Nephron (organoid): ENCODE measurements around the gene PPP3CA.

Source experiments
- H3K27ac Mint-ChIP-seq, 3 experiments: 2 replicates each; pipeline ENCODE4 v1.8.0; 2020; ENCODE audit warnings: mixed read lengths in 3 of 3, mild to moderate bottlenecking in 2 of 3, moderate library complexity in 1 of 3
- H3K27me3 Mint-ChIP-seq: 2 replicates; pipeline ENCODE4 v1.8.0; 2021; ENCODE audit warnings: low read depth, mild to moderate bottlenecking, moderate library complexity, mixed read lengths
- H3K36me3 Mint-ChIP-seq: 2 replicates; pipeline ENCODE4 v1.8.0; 2020; ENCODE audit warnings: low read depth, mixed read lengths
- H3K4me1 Mint-ChIP-seq: 2 replicates; pipeline ENCODE4 v1.8.0; 2020; ENCODE audit warnings: mixed read lengths
- H3K4me3 Mint-ChIP-seq, 3 experiments: 2 replicates each; pipeline ENCODE4 v1.8.0; 2020; ENCODE audit warnings: mild to moderate bottlenecking in 3 of 3, mixed read lengths in 3 of 3, moderate library complexity in 2 of 3
- H3K9me3 Mint-ChIP-seq: 2 replicates; pipeline ENCODE4 v1.8.0; 2020; ENCODE audit warnings: mixed read lengths
- TF ChIP-seq, protein P1 (sequence below), 3 experiments: fragments of 200-600 bp; sonication (generic); IDR thresholded peaks; one replicate each; pipeline ENCODE4 v1.5.0; 2021; ENCODE audit warnings: antibody characterized with exemption in 3 of 3; ENCODE audit not compliant: unreplicated experiment in 3 of 3

PPP3CA gene

DNA sequence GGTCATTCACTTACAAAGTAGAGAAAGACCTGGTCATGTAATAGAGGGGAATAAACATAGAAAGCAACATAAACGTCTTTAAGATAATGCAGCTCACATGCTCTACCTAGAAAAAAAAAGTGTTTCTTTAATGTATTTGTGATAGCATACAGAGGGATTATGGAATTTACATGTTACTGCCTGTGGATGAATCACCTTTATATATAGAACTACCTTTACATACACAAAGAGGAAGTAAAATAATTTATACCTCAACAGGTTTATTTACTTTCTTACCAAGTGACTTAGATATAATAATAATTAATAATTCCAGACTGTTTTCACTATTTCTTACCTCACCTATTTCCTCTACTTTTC, 81.5 kb downstream of the PPP3CA start:
- no peak overlapping the region for H3K27ac Mint-ChIP-seq
- peaks cover 4% of the 10 kb centered on the region for H3K4me1 Mint-ChIP-seq
- no peaks in the 10 kb centered on the region for H3K9me3 Mint-ChIP-seq
- no peaks in the 10 kb centered on the region for H3K36me3 Mint-ChIP-seq
- H3K27me3 Mint-ChIP-seq = no peaks in the 10 kb centered on the region
- no peak overlapping the region for H3K4me3 Mint-ChIP-seq
- TF ChIP-seq, protein P1, sequence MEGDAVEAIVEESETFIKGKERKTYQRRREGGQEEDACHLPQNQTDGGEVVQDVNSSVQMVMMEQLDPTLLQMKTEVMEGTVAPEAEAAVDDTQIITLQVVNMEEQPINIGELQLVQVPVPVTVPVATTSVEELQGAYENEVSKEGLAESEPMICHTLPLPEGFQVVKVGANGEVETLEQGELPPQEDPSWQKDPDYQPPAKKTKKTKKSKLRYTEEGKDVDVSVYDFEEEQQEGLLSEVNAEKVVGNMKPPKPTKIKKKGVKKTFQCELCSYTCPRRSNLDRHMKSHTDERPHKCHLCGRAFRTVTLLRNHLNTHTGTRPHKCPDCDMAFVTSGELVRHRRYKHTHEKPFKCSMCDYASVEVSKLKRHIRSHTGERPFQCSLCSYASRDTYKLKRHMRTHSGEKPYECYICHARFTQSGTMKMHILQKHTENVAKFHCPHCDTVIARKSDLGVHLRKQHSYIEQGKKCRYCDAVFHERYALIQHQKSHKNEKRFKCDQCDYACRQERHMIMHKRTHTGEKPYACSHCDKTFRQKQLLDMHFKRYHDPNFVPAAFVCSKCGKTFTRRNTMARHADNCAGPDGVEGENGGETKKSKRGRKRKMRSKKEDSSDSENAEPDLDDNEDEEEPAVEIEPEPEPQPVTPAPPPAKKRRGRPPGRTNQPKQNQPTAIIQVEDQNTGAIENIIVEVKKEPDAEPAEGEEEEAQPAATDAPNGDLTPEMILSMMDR (IDR thresholded peaks at IDR 0.05; ENCODE audit: unreplicated experiment in 3 of 3) = no peak

DNA sequence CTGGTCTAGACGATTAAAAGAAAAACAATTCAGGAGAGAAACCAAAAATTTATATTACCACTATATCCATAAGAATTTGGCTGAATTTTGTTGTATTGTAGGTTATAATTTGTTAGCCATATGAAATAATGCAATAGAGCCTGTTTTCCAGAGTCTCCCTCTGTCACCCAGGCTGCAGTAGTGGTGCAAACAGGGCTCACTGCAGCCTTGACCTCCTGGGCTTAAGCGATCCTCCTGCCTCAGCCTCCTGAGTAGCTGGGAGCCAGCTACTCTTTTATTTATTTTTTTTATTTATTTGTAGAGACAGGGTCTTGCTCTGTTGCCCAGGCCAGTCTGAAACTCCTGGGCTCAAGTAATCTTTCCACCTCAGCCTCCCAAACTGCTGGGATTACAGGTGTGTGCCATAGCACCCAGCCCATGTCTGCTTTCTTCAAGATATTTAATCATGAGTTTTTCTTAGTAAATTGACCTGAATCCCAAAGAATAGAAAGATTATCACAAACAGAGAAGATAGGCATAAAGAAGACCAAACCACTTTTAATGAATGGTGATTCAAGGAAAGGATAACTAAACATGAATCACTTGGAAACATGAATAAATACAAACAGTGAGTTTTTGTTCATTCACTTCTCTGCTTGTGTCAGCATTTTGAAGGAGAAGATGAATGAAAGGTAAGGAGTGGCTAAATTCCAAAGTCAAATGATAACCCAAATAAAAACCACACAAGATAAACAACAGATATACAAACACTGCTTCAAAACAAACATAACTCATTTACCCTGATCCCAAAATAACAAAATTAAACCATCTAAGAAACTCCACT, 82.1 kb downstream of the PPP3CA start:
- H3K27ac Mint-ChIP-seq = no peak overlapping the region
- TF ChIP-seq, protein P1 (IDR thresholded peaks at IDR 0.05; ENCODE audit: unreplicated experiment in 3 of 3) = no peak
- peaks cover 7% of the 10 kb centered on the region for H3K4me1 Mint-ChIP-seq
- H3K36me3 Mint-ChIP-seq = no peaks in the 10 kb centered on the region
- no peaks in the 10 kb centered on the region for H3K27me3 Mint-ChIP-seq
- H3K4me3 Mint-ChIP-seq = no peak overlapping the region
- H3K9me3 Mint-ChIP-seq = no peaks in the 10 kb centered on the region

DNA sequence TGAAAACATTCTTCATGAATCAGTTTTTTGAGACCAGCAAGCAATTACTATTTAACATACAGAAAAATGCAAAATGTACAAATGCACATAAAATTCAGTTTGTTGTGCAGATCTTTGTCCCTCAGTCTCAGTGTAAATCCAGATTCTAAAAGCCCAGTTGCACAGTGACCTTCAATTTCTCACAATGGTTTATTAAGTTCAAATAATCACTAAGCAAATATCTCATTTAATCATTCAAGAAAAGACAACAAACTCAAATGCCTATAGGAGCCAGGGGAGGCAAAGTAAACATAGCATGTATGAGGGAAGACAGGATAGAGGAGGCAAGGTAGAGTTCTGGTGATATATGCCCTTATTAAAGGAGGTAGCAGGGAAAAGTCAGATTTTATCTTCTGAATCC, 82.8 kb downstream of the PPP3CA start:
- Mint-ChIP-seq H3K27ac (no peak overlapping the region), H3K4me1 (peaks cover 10% of the 10 kb centered on the region), H3K9me3 (no peaks in the 10 kb centered on the region), H3K27me3 (no peaks in the 10 kb centered on the region), H3K4me3 (no peak overlapping the region), H3K36me3 (no peaks in the 10 kb centered on the region)
- TF ChIP-seq, protein P1 (IDR thresholded peaks at IDR 0.05; ENCODE audit: unreplicated experiment in 3 of 3) = no peak

DNA sequence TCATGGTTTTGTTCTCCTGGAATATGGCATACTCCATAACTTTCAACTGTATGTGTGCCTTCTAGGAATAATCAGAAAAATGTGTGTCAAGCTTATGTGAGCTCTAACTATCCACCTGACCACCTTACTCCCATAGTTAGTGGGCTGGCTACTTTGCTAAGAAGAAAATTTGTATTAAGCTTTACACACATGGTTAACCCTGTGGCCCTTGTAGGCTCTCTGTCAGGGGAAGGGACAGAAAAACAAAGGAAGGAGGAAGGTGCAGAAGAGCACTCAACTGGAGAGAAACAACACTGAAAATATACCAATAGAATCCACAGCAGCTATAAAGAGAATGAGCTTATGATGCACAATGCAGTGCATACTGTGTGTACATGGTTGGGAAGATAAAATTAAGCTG, 84.6 kb downstream of the PPP3CA start:
- Mint-ChIP-seq H3K4me3 (no peak overlapping the region), H3K27me3 (no peaks in the 10 kb centered on the region), H3K9me3 (no peaks in the 10 kb centered on the region), H3K27ac (peak overlapping the region in 1 of 3 experiments; percentile 56), H3K4me1 (peaks cover 10% of the 10 kb centered on the region), H3K36me3 (no peaks in the 10 kb centered on the region)
- TF ChIP-seq, protein P1 (IDR thresholded peaks at IDR 0.05; ENCODE audit: unreplicated experiment in 3 of 3) = no peak

DNA sequence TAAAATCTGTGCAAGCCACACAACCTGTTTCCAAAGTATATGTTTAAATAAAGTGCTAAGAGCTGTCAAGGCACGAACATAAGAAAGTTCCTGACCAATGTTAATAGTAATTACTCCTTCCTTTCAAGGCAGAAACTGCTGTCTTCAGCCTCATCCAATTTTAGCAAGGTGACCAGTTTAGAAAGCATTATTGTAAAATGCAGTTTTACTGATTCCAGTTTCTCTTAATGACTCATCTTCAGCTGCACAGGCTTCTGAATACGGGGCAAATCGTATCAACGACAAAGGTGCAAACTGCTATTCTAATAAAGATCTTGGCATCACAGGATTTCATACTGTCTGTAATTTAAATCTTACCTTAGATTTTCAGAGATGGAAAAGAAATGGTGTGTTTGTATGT, 87.5 kb downstream of the PPP3CA start:
- H3K27ac Mint-ChIP-seq = no peak overlapping the region
- H3K27me3 Mint-ChIP-seq = no peaks in the 10 kb centered on the region
- H3K9me3 Mint-ChIP-seq = no peaks in the 10 kb centered on the region
- no peak overlapping the region for H3K4me3 Mint-ChIP-seq
- TF ChIP-seq, protein P1 (IDR thresholded peaks at IDR 0.05; ENCODE audit: unreplicated experiment in 3 of 3) = no peak
- H3K36me3 Mint-ChIP-seq = no peaks in the 10 kb centered on the region
- H3K4me1 Mint-ChIP-seq = peaks cover 14% of the 10 kb centered on the region

DNA sequence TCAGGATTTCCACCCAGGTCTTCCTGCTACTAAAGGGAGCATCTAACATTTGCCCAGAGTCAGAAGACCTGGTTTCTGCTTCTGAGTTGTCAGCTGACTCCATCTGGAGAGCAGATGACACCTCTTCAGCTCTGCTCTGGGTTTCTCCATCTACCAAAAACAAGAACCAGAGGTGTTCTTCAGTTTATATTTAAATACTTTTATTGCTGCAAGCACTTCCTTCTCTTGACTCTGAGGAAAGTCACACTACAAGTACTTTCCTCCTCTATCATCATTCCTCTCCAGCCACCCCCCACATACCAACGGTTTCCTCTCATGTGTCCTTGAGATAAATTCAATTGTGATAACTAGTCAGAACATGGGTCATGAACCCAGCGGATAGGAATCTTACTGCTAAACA, 88.4 kb downstream of the PPP3CA start:
- Mint-ChIP-seq H3K36me3 (no peaks in the 10 kb centered on the region), H3K27ac (no peak overlapping the region), H3K4me1 (peaks cover 19% of the 10 kb centered on the region), H3K27me3 (no peaks in the 10 kb centered on the region), H3K4me3 (no peak overlapping the region), H3K9me3 (no peaks in the 10 kb centered on the region)
- TF ChIP-seq, protein P1 (IDR thresholded peaks at IDR 0.05; ENCODE audit: unreplicated experiment in 3 of 3) = no peak
